Parathyroid adenoma (tissue), 2 donors: ENCODE data around the gene LDLRAD2.

Experiments used
- H2AFZ ChIP-seq: fragments of 300-600 bp; sonication (generic); one replicate; pipeline ENCODE4 v1.7.0; 2017; ENCODE audit warnings: antibody characterized with exemption, mild to moderate bottlenecking
- H3K27ac ChIP-seq: fragments of 300-600 bp; sonication (generic); one replicate; pipeline ENCODE4 v1.7.0; 2017
- H3K27me3 ChIP-seq: fragments of 300-600 bp; sonication (generic); one replicate; pipeline ENCODE4 v1.7.0; 2017; ENCODE audit warnings: low read length; ENCODE audit not compliant: control insufficient read depth, insufficient read depth
- H3K36me3 ChIP-seq: fragments of 300-600 bp; sonication (generic); one replicate; pipeline ENCODE4 v1.7.0; 2017; ENCODE audit warnings: low read length; ENCODE audit not compliant: control insufficient read depth, insufficient read depth
- H3K4me1 ChIP-seq: fragments of 300-600 bp; sonication (generic); one replicate; pipeline ENCODE4 v1.7.0; 2017; ENCODE audit warnings: control low read depth
- H3K4me2 ChIP-seq: fragments of 300-600 bp; sonication (generic); one replicate; pipeline ENCODE4 v1.7.0; 2017; ENCODE audit warnings: low read length
- H3K4me3 ChIP-seq: fragments of 300-600 bp; sonication (generic); one replicate; pipeline ENCODE4 v1.7.0; 2017; ENCODE audit warnings: low read depth, low read length
- H3K79me2 ChIP-seq: fragments of 300-600 bp; sonication (generic); one replicate; pipeline ENCODE4 v1.7.0; 2017; ENCODE audit warnings: control low read depth
- H3K9ac ChIP-seq: fragments of 300-600 bp; sonication (generic); one replicate; pipeline ENCODE4 v1.7.0; 2017; ENCODE audit warnings: mild to moderate bottlenecking
- H3K9me3 ChIP-seq: fragments of 300-600 bp; sonication (generic); one replicate; pipeline ENCODE4 v1.7.0; 2017; ENCODE audit warnings: low read length; ENCODE audit not compliant: control insufficient read depth
- CTCF ChIP-seq: fragments of 300-600 bp; sonication (generic); IDR thresholded peaks from one replicate; pipeline ENCODE4 v1.7.0; 2017; ENCODE audit warnings: antibody characterized with exemption, mild to moderate bottlenecking
- donor health status: primary hyperparathyroidism.

The LDLRAD2 gene

GRCh38 chr1:21827141-21827679 lies 15.1 kb downstream of the LDLRAD2 start:
- no peaks in the 10 kb centered on the region for H3K36me3 ChIP-seq

GRCh38 chr1:21828075-21828474 lies 16.0 kb downstream of the LDLRAD2 start:
- H3K9ac ChIP-seq, result no peak overlapping the region
- no peak overlapping the region for H3K4me2 ChIP-seq
- no peaks in the 10 kb centered on the region for H3K36me3 ChIP-seq
- no peaks in the 10 kb centered on the region for H3K27me3 ChIP-seq
- H3K79me2 ChIP-seq, result no peaks in the 10 kb centered on the region
- TF ChIP-seq CTCF, result no peak
- H3K4me3 ChIP-seq, result no peak overlapping the region
- no peaks in the 10 kb centered on the region for H3K9me3 ChIP-seq
- no peaks in the 10 kb centered on the region for H3K4me1 ChIP-seq
- no peak overlapping the region for H2AFZ ChIP-seq
- no peak overlapping the region for H3K27ac ChIP-seq

More at GRCh38 chr1:21827141-21827679, 15.1 kb downstream of the LDLRAD2 start:
- Histone ChIP-seq H3K9ac (no peak overlapping the region), H2AFZ (no peak overlapping the region), H3K4me1 (no peaks in the 10 kb centered on the region), H3K4me3 (no peak overlapping the region), H3K79me2 (no peaks in the 10 kb centered on the region), H3K27me3 (no peaks in the 10 kb centered on the region), H3K27ac (no peak overlapping the region), H3K4me2 (no peak overlapping the region), H3K9me3 (no peaks in the 10 kb centered on the region)
- no peak for TF ChIP-seq CTCF

GRCh38 chr1:21828506-21829210 lies 16.6 kb downstream of the LDLRAD2 start:
- H3K79me2 ChIP-seq, result no peaks in the 10 kb centered on the region
- H3K4me1 ChIP-seq, result no peaks in the 10 kb centered on the region
- H3K4me3 ChIP-seq, result no peak overlapping the region
- H3K36me3 ChIP-seq, result no peaks in the 10 kb centered on the region
- no peak overlapping the region for H3K4me2 ChIP-seq
- no peak overlapping the region for H2AFZ ChIP-seq
- no peak for TF ChIP-seq CTCF
- no peaks in the 10 kb centered on the region for H3K27me3 ChIP-seq
- H3K27ac ChIP-seq, result no peak overlapping the region
- H3K9me3 ChIP-seq, result no peaks in the 10 kb centered on the region
- no peak overlapping the region for H3K9ac ChIP-seq

- H2AFZ ChIP-seq, result no peak overlapping the region
- H3K4me1 ChIP-seq, result no peaks in the 10 kb centered on the region
- H3K9me3 ChIP-seq, result no peaks in the 10 kb centered on the region
- H3K27ac ChIP-seq, result no peak overlapping the region
- no peak overlapping the region for H3K4me3 ChIP-seq
- no peak for TF ChIP-seq CTCF
- no peaks in the 10 kb centered on the region for H3K36me3 ChIP-seq
- H3K9ac ChIP-seq, result no peak overlapping the region
- no peaks in the 10 kb centered on the region for H3K79me2 ChIP-seq
- H3K4me2 ChIP-seq, result no peak overlapping the region
- no peaks in the 10 kb centered on the region for H3K27me3 ChIP-seq
These were observed 17.2 kb downstream of the LDLRAD2 start for GRCh38 chr1:21829294-21829693.
